AML-193 (cell line): ENCODE measurements around the gene CALD1.

Experiments
- DNase-seq, 2 experiments: peaks; one replicate each; lab custom pipeline; 2025; lab: John Stamatoyannopoulos, UW

The CALD1 gene, protein sequence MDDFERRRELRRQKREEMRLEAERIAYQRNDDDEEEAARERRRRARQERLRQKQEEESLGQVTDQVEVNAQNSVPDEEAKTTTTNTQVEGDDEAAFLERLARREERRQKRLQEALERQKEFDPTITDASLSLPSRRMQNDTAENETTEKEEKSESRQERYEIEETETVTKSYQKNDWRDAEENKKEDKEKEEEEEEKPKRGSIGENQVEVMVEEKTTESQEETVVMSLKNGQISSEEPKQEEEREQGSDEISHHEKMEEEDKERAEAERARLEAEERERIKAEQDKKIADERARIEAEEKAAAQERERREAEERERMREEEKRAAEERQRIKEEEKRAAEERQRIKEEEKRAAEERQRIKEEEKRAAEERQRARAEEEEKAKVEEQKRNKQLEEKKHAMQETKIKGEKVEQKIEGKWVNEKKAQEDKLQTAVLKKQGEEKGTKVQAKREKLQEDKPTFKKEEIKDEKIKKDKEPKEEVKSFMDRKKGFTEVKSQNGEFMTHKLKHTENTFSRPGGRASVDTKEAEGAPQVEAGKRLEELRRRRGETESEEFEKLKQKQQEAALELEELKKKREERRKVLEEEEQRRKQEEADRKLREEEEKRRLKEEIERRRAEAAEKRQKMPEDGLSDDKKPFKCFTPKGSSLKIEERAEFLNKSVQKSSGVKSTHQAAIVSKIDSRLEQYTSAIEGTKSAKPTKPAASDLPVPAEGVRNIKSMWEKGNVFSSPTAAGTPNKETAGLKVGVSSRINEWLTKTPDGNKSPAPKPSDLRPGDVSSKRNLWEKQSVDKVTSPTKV

DNA sequence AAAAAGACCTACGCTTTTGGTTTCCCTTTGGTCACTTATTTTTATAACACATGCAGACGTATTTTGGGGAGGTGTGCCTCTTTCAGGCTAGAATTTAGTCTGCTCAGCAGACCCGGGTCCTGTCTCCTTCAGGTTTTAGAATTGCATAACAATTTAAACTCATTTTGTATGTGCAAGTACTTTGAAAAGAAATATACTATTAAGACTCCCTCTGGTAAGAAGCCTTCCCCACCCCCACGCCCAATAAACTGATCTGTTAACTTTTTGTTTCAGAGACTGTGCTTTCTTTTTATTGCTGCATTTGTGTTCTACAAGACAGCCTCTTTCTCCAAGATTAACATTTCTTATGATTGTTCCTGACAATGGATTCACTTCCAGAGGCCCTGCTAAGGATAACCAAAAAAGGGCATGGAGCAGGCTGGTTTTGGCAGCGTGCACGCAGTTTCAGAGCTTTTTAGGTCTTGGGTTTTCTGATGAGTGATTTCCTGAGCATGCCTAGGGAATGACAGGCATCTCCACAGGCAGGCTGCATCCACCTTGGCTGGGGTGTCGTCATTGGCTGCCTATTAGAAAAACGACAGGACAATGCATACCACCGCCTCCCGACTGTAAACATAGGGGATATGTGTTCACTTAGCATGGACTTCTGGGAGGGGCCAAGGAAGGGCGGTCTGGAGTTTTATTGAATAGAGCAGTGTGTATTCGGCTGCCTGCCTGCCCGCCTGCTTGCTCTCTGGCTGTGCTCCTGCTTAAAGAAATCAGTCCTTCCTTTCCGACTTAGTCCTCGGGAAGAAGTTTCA lies at the start of gene CALD1:
Gene CALD1 (plus strand): TSS at position 694 of the 800 bp plus-strand sequence. CDS start 88,100 bp downstream, outside the sequence.
- DNase-seq = no peak

DNA sequence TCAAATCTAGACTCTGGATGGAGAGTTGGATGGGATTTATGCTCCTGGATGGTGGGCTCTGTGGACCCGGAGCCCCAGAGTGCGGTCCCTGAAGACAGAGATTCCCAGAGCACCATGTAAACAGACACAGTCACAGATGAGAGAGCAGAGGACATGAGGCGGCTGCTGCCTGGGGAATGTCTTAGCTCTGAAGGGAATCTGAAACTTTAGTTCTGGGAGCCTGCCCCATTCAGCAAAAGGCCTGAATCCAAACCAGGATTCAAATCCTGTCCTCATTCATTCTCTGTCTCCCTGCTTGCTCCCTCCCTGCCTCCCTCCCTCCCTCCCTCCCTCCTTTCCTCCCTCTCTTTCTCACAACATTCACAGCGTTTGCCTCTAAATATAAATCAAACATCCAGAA lies 49.5 kb upstream of the CALD1 start:
- no peak for DNase-seq

DNA sequence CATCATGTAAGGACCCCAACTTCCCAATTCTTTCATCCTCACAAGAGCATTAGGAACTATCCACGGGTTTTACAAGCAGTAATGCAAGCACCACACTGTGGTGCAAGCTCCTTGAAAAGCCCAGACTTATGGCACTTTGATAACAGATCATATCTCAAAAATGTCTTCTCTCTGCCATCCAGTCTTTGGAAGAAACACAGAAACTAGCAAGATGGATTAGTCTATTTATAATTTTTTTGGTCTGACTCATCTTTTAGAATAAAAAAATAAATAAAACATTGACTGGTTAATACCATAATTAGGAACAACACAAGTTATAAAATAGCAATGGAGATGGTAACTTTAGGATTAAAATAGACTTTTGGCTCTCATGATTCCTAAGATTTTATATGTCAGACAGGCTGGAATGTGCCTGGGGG lies 49.0 kb upstream of the CALD1 start:
- no peak for DNase-seq

DNA sequence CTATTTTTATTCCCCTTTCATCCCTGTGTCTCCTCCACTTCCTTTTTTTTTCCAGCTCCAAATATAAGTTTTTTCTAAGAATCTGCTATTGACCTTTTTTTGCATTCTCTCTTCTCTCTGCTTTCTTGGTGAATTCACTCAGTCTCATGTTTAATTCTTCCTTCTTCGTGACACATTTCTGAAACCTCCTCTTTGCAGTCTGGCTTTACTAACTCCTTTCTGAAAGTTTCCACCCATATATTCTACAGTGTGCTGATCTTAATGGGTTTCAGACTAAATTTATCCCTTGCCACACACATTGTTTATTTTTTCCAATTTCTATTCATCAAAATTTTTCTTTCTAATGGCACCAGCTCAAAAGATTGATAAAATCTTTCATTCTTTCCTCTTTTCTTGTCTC lies 47.8 kb upstream of the CALD1 start:
- no peak for DNase-seq

DNA sequence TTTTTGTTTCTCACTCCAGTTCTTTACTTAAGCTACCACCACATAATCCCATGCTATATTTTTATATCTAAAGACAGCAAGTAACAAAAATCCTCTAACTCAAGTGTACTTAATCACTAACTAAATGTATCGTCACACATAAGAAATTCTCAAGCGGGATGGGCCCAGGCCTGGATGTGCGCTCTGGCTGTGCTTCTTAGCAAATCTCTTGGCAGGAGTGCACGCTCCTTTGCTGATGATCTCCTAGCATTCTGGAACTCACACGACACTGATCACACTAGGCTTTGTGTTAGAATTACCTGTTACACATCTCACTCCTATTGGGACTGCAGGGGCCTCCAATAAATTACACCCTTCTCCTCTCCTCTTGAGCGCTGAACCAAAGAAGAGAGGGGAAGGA lies 46.7 kb upstream of the CALD1 start:
- DNase-seq = no peak

DNA sequence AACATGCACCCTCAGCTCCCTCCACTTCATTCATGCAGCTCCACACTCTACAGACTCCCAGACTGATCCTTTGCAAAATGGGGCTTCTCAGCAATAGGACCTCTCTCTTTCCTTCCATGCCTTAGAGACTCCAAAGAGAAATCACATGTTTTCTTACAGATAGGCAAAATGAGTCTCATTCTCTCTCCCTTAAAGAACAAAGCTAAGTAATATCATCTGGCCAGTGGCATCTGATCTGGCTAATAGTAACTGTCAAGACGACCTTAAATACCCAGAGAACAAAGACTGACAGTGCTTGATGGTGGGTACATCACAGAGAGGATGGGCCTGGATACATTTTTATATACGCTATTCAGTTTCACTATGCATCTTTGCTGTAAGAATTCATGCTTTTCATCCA lies 43.1 kb upstream of the CALD1 start:
- no peak for DNase-seq

DNA sequence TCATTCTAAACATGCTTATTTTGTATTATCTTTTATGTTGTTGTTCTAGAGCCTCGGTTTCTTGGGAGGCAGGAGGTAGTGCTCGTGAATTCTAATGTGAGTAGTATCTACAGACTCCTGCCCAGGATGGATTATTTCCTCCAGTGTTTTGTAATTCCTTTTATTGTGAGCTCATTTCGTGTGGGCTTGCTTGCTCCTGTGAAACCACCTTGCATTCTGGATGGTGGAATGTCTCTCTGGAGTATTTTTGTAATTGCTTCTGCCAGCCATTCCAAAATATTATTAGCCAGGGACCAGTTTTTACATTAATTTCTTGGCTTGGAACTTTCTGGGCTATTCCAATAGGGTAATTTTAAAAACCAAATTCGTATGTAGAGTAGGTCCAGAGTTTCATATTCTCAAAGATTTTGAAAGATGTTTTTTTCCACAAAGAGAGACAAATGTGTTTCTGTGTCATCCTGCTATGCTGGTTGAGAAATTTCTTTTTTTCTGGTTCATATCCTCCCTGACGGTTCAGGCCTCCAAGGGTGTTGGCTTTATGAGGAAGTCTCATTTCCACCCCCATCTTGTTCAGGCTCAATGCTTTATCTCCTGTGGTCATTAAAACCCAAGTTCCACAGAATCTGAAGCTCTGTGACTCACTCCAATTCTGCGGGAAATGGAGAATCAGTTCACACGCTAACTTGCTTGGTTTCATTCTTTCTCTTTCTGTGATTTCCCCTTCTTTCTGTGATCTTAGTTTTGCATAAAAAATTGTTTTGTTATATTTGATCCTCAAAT lies 41.7 kb upstream of the CALD1 start:
- no peak for DNase-seq

DNA sequence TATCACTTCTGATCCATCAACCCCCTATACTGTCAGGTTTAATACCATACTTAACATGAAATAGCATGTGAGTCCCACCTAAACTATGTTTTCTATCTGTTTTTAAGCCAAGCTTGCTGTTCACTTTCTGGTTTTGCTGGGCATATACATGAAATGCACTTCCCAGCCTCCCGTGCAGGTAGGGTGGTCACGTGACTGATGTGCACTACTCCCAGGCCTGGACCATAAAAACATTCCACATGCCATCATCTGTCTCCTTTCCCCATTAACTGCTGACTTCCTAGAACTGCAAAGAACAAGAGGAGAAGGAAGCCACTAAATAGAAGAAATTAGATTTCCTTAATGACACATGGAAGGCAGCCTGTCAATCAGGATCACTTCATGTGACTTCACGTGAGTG lies 40.1 kb upstream of the CALD1 start:
- DNase-seq = no peak

DNA sequence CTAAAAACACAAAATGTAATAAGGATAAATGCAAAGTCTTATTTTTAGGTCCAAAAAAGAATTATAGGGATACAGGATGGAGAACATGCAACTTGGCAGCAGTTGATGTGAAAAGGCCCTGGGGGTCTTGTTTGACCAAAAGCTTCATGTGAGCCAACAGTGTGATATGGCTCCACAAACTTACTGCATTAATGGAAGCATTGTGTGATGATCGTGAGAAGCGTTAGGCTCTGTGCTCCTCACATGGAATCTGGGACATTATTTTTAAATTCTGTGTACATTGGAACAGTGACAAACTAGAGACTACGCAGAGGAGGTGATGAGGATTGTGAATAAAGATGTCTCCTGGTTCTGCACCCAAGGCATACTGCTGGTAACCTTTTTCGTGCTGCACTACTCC lies 39.1 kb upstream of the CALD1 start:
- DNase-seq = no peak

DNA sequence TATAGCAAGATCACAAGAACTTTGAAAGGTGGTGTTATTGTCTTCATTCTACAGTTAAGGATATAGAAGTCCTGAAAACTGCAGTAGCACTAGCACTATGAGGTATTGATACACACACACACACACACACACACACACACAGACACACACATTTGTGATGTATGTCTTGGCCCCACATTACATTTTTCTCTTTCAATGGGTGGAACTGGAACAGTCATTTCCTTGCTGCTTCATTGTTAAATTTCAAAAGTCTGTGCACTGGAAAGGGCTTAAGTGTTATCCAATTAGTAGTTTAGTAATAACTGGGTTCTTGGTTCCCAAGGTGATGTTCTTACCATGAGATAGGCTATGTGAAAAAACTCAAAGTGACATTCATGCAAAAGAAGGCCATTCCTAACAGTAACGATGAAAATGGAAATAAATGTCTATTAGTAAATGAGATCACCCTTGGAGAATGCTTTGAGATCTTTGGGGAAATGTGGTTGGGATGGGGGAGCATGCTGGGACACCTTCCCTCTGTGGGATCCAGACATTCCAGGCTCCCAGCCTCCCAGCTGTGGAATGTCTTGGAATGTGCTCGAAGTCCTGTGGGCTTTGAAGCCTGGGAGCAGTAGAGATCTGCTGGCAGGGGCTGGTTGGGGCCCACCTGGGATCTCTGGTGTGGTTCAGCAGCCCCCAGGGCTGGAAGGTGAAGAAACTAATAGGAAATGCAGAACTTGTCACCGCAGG lies 37.4 kb upstream of the CALD1 start:
- no peak for DNase-seq

DNA sequence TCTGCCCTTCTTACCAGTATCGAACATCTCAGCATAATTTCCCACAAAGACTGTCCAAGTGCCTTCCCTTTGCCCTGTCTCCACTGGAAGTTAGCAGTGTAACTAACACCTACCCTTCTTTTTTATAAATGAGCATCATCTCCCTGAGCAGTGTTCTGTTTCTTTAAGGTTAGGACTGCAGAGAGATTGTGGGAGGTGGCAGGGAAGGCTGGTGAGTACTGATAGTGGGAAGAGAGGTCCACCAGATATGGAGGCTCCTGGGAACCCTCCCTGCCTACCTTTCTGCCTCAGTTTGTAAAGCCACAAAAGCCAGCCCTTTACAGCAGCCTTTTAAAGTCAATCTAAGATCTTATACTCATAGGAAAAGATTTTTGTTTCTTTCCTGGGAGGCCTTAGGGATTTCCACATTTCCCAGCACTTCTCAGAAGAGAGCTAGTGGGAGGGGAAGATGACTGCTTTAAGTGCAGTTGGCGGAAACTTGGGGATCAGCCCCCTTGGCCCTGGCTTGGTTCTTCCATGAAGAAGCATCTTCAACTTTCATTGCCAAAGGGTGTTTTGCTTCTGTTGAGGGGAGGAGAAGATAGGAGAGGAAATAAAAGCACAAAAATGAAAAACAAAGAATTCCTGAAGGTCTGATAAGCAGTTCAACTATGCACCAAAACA lies 36.6 kb upstream of the CALD1 start:
- DNase-seq = no peak

DNA sequence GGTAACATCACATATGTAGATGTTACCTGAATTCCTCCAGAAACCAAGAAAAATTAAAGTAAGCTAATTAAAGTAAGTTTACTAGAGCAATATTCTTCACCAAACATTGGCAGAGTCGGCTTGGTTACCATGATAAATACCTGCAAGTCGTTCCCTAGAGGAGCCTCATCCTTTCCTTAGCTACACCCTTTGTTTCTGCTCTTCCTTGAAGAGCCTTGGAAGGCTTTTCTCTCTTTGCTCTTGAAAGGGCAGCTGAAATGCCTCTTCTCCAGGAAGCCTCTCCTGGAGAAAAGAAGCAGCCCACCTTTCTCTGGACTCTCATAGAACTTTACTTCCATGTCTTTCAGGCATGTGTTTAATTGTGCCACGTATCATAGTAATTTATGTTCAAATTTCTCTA lies 34.9 kb upstream of the CALD1 start:
- DNase-seq = no peak

DNA sequence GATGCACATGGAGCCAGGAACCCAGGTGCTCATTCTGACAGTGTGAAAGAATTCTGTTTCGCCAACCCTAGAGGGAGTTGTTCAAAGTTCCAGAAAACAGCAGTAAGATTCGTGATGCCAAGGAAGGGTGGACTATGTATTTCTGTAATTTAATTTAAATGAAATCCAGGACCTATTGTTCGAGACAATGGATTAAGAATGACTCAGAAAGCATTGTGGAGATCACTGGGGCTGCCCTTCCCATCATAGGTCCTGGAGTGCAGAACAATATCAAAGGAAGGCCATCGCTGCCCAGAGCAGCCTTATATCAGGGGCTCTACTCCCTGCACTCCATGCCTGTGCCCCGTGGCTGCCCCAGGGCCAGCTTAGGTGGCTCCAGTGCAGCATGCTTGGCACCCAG lies 32.1 kb upstream of the CALD1 start:
- no peak for DNase-seq

DNA sequence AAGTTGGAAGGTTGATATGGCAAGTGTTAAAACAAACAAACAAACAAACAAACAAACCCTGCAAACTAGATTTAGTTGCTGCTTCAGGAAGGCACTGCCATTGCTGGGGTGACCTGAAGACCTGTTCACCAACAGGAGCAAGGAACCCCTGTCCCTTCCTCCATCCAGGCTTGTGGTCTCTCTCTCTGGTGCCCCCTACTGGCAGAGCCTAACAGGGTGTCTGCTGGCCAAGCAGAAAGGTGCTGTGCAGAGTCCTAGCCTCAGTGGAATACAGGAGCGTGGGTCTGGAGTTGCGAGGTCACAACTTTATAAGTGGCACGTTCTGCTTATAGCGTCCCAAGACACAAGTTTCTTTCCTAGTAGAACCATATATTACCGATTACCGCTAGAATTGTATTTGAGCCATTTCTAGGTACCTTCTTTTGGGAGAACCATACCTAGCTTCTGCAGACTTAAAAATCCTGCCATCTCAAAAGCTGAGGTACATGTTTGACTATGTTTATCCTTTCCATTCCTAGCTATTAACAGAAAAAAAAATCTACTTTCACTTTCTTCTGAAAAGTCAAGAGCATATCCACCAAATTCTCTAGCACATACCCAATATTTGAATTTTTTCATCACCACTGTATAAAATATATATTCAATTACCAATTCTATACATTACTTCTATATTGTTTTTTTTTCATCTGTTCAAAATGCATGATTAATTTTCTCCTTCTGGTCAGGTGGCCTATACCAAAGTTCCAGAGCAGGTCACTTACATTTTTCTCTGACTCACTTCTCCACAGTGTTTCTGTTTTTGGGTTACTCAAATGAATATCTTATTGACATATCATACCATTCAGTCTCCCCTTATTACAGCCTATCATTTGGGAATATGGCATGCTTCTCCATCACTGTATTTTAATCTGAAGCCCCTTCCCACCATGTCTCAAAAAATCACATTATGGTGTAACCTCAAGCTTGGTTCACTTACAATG lies 29.1 kb upstream of the CALD1 start:
- peak; percentile 31 to 33 for DNase-seq

DNA sequence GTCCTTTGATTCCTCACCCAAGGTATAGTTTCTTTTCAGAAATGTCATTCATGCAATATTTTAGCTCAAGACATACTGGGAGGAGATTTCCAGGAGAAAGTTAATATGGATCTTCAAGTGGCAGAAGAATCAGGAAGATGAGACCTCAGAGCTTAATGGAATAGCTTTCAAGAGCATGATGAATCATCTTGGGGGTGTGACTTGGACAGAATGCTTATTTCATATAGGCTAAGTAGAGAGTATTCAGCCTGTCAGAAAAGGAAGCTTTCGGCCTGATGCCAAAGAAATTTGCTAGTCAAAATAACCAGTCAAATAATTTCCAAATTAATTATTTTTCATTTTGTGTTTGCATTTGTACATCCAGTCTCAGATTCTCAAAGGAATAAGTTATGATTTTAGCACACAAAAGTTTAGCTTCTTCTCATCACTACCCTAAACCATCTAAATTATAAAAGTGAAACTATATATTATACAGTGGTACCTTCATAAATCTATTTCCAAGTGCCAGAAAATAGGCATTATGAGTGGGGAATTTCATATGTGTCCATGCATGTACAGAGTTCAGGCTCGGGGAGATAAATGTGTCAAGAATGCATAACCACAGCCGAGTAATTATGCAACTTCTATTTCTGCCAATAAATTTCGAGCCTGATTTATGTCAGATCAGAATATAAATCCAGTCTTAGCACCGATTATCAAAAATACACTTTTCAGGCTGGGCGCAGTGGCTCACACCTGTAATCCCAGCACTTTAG lies 27.3 kb upstream of the CALD1 start:
- DNase-seq = no peak

DNA sequence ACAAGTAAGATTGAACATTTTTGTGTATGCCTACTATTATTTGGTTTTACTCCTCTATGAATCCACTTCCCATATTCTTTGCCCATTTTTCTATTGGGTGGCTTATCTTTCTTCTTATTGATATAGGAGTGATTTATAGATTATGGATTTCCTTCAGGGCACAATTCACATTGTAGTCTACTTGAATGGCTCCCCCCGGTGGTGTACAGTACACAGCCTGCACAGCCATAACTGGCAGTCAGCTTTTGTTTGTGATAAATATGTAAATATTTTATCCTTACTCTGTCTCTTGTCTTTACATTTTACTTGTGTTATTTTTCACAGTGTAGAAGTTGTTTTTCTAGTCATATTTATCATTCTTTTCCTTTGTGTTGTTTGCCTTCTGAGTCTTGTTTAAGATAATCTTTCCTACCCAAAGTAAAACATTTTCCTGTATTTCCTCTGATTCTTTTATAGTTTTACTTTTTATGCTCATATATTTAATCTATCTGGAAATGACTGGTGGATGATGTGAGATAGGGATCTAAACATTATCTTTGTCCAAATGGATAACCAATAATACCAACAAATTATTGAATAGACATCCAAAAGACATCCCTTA lies 23.9 kb upstream of the CALD1 start:
- DNase-seq = no peak

DNA sequence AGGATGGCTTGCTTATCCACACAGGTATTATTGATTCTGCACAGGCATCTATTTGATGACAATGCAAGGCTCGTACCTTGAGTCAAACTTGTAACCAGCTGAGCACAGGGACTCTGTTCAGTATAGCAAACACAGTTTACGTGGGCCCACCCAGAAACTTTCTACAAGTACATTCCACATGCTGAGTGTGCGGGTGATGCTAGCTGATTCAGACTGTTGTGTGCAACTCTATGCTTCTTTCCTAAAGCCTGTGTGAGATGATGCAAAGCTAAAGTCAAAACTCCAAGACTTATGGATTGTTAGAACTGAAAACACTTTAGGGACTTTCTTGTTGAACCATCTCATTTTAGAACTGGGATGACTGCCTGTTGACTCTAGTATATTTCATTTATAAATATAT lies 21.5 kb upstream of the CALD1 start:
- no peak for DNase-seq

DNA sequence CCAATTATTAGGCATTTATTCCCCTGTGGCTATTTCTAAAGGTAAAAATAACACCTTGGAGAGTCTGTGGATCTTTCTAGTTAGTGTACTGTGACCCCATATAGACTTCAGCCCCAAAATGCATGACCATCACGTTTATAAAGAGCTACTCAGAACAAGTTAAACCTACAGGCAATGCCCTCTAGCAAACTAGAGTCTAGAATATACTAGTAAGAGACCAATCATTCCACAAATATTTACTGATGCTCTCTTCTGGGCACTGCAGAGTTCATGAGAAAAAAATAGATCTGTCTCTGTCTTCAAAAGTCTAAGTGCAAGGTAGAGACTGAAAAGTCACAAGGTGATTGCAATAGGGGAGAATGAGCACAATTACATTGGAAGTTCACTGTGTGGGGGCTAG lies 20.5 kb upstream of the CALD1 start:
- no peak for DNase-seq
